Left lung (tissue), 14 donors: ENCODE results near the gene EBP. TPM values are rescaled to one million over a fixed set of nuclear protein-coding genes. Genes with fewer than 3 reads are reported as not detected.

Source experiments
- ATAC-seq: fragments of 200-7000 bp; cut with Tn5 transposase; one replicate; pipeline ENCODE4 v1.9.1; 2020; ENCODE audit warnings: moderate library complexity
- DNase-seq, 4 donors: peaks; one replicate each; pipeline ENCODE4 v3.0.0-alpha.2; 2013 to 2020
- H3K27ac ChIP-seq, 2 donors: fragments of 200-600 bp; sonication (generic) in 1 of 2; one replicate each; pipeline versions ENCODE4 v1.5.0 to v1.8.0; 2020 to 2021
- H3K27me3 ChIP-seq, 2 donors: fragments of 200-600 bp; sonication (generic) in 1 of 2; one replicate each; pipeline versions ENCODE4 v1.5.0 to v1.8.0; 2020 to 2021
- H3K36me3 ChIP-seq, 2 donors: fragments of 200-600 bp; sonication (generic) in 1 of 2; one replicate each; pipeline versions ENCODE4 v1.5.0 to v1.8.0; 2020 to 2021
- H3K4me1 ChIP-seq, 2 donors: fragments of 200-600 bp; one replicate each; pipeline ENCODE4 v1.8.0; 2021
- H3K4me3 ChIP-seq, 2 donors: fragments of 200-600 bp; sonication (generic) in 1 of 2; one replicate each; pipeline versions ENCODE4 v1.5.0 to v1.8.0; 2020 to 2021; ENCODE audit warnings: mild to moderate bottlenecking in 1 of 2
- H3K9me3 ChIP-seq, 2 donors: fragments of 200-600 bp; sonication (generic) in 1 of 2; one replicate each; pipeline versions ENCODE4 v1.5.0 to v1.8.0; 2020 to 2021
- intact Hi-C, 2 donors: fragments of 100-400 bp; cut with DNase I; formaldehyde crosslinking; loops; one replicate each; pipeline versions ENCODE4 v1.11.2 to v1.14.2; 2022
- long read RNA-seq, 12 donors: library from polyadenylated mRNA in 2 of 12; unstranded in 2 of 12; transcript quantifications; one replicate each; pipeline ENCODE4 v2.0.0 and lab custom pipeline, GENCODE V29; 2019 to 2026
- polyA plus RNA-seq, 6 donors: library from polyadenylated mRNA; unstranded; fragments of 120-200 nt; gene quantifications; one replicate each; pipeline ENCODE4 v1.2.1, GENCODE V29; 2013; ENCODE audit not compliant: insufficient read length in 6 of 6
- total RNA-seq, 2 donors: library from RNA; stranded (reverse); fragmentation: NEBNext Ultra II Directional; extraction: Animal tissue kit (Norgen Biotek cat#: 25700); gene quantifications; one replicate each; pipeline ENCODE4 v1.2.1, GENCODE V29; 2021
- TF ChIP-seq, protein P1 (sequence below), 2 donors: fragments of 200-600 bp; sonication (generic) in 1 of 2; IDR thresholded peaks; one replicate each; pipeline versions ENCODE4 v1.5.0 to v1.8.0; 2021; ENCODE audit warnings: antibody characterized with exemption in 2 of 2
- donor health status: DM: no; HTN: yes; CAD: no.
- donor health status: DM: no; HTN: no; CAD: no.

The EBP gene
- total RNA-seq = 100 to 1,000 TPM in 1 of 2 donors, 10 to 100 TPM in 1; 74.2 to 200 TPM
- 10 to 100 TPM; 32.6 to 40.6 (median 33.4) TPM for polyA plus RNA-seq
- long read RNA-seq, donor 1, transcript EBP-205 (5 exons, 1,775 nt) = major isoform, 9 of 41 reads
- long read RNA-seq, donor 1, partial matches to known transcripts = 29 of 41 reads
- long read RNA-seq, donor 1, other reads (novel, unspliced or antisense) = 0 of 41 reads
- long read RNA-seq, donor 2, transcript EBP-205 (5 exons, 1,775 nt) = major isoform, 8 of 56 reads
- long read RNA-seq, donor 2, partial matches to known transcripts = 44 of 56 reads
- long read RNA-seq, donor 2, other reads (novel, unspliced or antisense) = 0 of 56 reads
- long read RNA-seq, donor 3, transcript EBP-205 (5 exons, 1,775 nt) = major isoform, 6 of 27 reads
- long read RNA-seq, donor 3, partial matches to known transcripts = 20 of 27 reads
- long read RNA-seq, donor 3, other reads (novel, unspliced or antisense) = 0 of 27 reads
- long read RNA-seq, donor 4, transcript EBP-205 (5 exons, 1,775 nt) = major isoform, 51 of 66 reads
- long read RNA-seq, donor 4, partial matches to known transcripts = 5 of 66 reads
- long read RNA-seq, donor 4, other reads (novel, unspliced or antisense) = 6 of 66 reads
- long read RNA-seq, donor 5, partial matches to known transcripts = 28 of 34 reads
- long read RNA-seq, donor 5, other reads (novel, unspliced or antisense) = 0 of 34 reads
- long read RNA-seq, donor 6, transcript EBP-205 (5 exons, 1,775 nt) = major isoform, 12 of 44 reads
- long read RNA-seq, donor 6, partial matches to known transcripts = 30 of 44 reads
- long read RNA-seq, donor 6, other reads (novel, unspliced or antisense) = 0 of 44 reads
- long read RNA-seq, donor 7, transcript EBP-205 (5 exons, 1,775 nt) = major isoform, 5 of 26 reads
- long read RNA-seq, donor 7, partial matches to known transcripts = 20 of 26 reads
- long read RNA-seq, donor 7, other reads (novel, unspliced or antisense) = 0 of 26 reads
- long read RNA-seq, donor 8, transcript EBP-205 (5 exons, 1,775 nt) = major isoform, 5 of 55 reads
- long read RNA-seq, donor 8, partial matches to known transcripts = 47 of 55 reads
- long read RNA-seq, donor 8, other reads (novel, unspliced or antisense) = 0 of 55 reads
- long read RNA-seq, donor 9 = 0 reads
- long read RNA-seq, donor 10, transcript EBP-205 (5 exons, 1,775 nt) = major isoform, 155 of 203 reads
- long read RNA-seq, donor 10, transcript EBP-201 (5 exons, 904 nt) = minor isoform, 21 of 203 reads
- long read RNA-seq, donor 10, partial matches to known transcripts = 10 of 203 reads
- long read RNA-seq, donor 10, other reads (novel, unspliced or antisense) = 13 of 203 reads
- long read RNA-seq, donor 11, transcript EBP-205 (5 exons, 1,775 nt) = major isoform, 8 of 61 reads
- long read RNA-seq, donor 11, partial matches to known transcripts = 50 of 61 reads
- long read RNA-seq, donor 11, other reads (novel, unspliced or antisense) = 0 of 61 reads
- long read RNA-seq, donor 12, transcript EBP-205 (5 exons, 1,775 nt) = major isoform, 7 of 36 reads
- long read RNA-seq, donor 12, partial matches to known transcripts = 28 of 36 reads
- long read RNA-seq, donor 12, other reads (novel, unspliced or antisense) = 0 of 36 reads

DNA sequence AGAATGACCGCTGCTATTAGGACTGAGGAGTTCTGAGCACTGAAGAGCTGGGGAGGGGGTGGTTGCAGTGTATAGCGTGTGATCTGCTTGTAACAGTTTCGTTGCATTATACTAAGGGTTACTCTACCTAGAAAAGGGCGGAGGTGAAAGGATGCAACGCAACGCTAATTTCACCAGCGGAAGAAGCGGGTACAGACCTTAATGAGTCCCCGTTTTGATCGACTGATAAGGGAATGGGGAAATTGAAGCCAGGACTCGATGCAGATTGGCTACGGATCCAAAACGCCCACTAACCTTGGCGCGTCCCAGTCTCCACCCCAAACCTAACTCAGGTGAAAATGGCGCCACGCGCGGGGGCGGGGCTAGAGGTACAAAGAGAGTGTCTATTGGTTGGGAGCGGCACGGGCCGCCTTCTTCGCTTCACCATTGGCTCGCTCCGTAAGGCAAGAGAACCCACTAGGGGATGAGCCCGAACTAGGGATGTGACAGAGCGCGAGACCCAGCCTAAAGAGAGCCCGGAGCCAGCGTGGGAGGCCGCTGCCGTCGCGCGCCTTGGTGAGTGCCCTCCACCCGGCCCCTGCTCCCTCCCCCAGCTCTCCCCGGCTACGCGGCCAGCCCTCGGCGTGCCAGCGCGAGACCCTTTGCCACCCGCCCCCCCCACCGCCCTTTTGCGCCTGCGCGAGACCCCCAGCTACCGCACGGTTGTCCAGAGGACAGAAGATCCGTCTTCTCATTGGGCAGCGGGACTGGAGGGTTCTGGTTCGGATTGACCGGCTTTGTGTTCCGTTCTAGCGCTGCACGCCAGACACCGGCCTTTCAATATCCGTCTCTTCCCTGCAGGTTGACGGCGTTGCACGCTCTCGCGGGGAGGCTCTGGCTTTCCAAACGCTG is at the start of gene EBP:
Gene EBP, plus strand, starts transcription at position 456 of the 891 bp plus-strand sequence. CDS start 1,964 bp downstream, outside the sequence.
- Histone ChIP-seq H3K27me3 (no peaks in the 10 kb centered on the region), H3K36me3 (peaks cover 0 to 2% of the 10 kb centered on the region in 2 donors), H3K27ac (peak within 1 kb of the TSS in 1 of 2 donors; percentile 66), H3K4me3 (peak within 1 kb of the TSS; percentile 35 to 52), H3K4me1 (peaks cover 0 to 10% of the 10 kb centered on the region in 2 donors), H3K9me3 (no peaks in the 10 kb centered on the region)
- intact Hi-C loops = no loop called here
- peak; percentile 99 for ATAC-seq
- TF ChIP-seq, protein P1, sequence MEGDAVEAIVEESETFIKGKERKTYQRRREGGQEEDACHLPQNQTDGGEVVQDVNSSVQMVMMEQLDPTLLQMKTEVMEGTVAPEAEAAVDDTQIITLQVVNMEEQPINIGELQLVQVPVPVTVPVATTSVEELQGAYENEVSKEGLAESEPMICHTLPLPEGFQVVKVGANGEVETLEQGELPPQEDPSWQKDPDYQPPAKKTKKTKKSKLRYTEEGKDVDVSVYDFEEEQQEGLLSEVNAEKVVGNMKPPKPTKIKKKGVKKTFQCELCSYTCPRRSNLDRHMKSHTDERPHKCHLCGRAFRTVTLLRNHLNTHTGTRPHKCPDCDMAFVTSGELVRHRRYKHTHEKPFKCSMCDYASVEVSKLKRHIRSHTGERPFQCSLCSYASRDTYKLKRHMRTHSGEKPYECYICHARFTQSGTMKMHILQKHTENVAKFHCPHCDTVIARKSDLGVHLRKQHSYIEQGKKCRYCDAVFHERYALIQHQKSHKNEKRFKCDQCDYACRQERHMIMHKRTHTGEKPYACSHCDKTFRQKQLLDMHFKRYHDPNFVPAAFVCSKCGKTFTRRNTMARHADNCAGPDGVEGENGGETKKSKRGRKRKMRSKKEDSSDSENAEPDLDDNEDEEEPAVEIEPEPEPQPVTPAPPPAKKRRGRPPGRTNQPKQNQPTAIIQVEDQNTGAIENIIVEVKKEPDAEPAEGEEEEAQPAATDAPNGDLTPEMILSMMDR (IDR thresholded peaks at IDR 0.05) = no peak
- peak; percentile 68 to 91 (median 90) for DNase-seq

DNA sequence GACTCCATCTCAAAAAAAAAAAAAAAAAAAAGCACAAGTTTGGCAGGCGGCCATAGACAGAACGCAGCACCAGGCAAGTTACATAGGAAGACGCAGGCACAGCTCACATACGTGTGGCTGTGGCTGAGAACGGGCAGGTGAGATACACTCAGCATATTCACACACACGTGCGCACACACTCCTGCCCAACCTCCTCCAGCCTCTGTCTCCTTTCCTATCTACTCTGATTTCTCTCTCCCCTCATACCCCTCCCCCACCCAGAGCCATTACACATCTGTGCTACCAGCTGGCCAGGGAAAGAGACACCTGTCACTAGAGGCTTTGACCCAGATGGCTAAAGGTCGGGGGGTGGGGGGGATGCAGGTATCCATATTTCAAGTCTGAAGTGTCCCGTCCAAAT is 49.4 kb upstream of the EBP start:
- H3K4me1 ChIP-seq = no peaks in the 10 kb centered on the region
- ATAC-seq = no peak
- DNase-seq = no peak
- H3K27ac ChIP-seq = no peak overlapping the region
- intact Hi-C loops = no loop called here
- no peaks in the 10 kb centered on the region for H3K9me3 ChIP-seq
- H3K27me3 ChIP-seq = no peaks in the 10 kb centered on the region
- H3K4me3 ChIP-seq = no peak overlapping the region
- TF ChIP-seq, protein P1 (IDR thresholded peaks at IDR 0.05) = no peak
- H3K36me3 ChIP-seq = no peaks in the 10 kb centered on the region

GRCh38 chrX:48472851-48473703 is 48.5 kb upstream of the EBP start:
- H3K9me3 ChIP-seq = no peaks in the 10 kb centered on the region
- H3K4me3 ChIP-seq = no peak overlapping the region
- H3K27me3 ChIP-seq = no peaks in the 10 kb centered on the region
- ATAC-seq = no peak
- no peak overlapping the region for H3K27ac ChIP-seq
- DNase-seq = no peak
- no peaks in the 10 kb centered on the region for H3K36me3 ChIP-seq
- intact Hi-C loops = no loop called here
- TF ChIP-seq, protein P1 (IDR thresholded peaks at IDR 0.05) = no peak
- no peaks in the 10 kb centered on the region for H3K4me1 ChIP-seq
